Right atrium auricular region (tissue), 2 donors: Measurements from ENCODE around the gene SLC43A1. TPM values are rescaled to one million over a fixed set of nuclear protein-coding genes. Genes with fewer than 3 reads are reported as not detected.
"Not testable (repeated sequence)": the region's sequence is repeated elsewhere in the genome, so short reads cannot be mapped to it uniquely, and the experiment has no call there.

Experiments
- DNase-seq: peaks from one replicate; pipeline ENCODE4 v3.0.0-alpha.2; 2019; ENCODE audit warnings: low spot score
- H3K27ac ChIP-seq, 2 donors: fragments of 200-600 bp; sonication (generic); 1 replicate in 1 of 2; 2 replicates in 1 of 2; pipeline ENCODE4 v1.5.1; 2016 to 2019
- H3K27me3 ChIP-seq, 2 donors: fragments of 200-600 bp; sonication (generic); one replicate each; pipeline versions ENCODE4 v1.5.1 to v1.6.0; 2017 to 2019
- H3K36me3 ChIP-seq: fragments of 200-600 bp; sonication (generic); one replicate; pipeline ENCODE4 v1.5.1; 2016
- H3K4me1 ChIP-seq, 2 donors: fragments of 200-600 bp; sonication (generic); one replicate each; pipeline versions ENCODE4 v1.5.1 to v1.6.0; 2017 to 2019
- H3K4me3 ChIP-seq, 2 donors: fragments of 200-600 bp; sonication (generic); 1 replicate in 1 of 2; 2 replicates in 1 of 2; pipeline ENCODE4 v1.5.1; 2017 to 2019; ENCODE audit warnings: mild to moderate bottlenecking in 1 of 2, moderate library complexity in 1 of 2
- H3K9me3 ChIP-seq, 2 donors: fragments of 200-600 bp; sonication (generic); one replicate each; pipeline ENCODE4 v1.5.1; 2019
- total RNA-seq, 2 donors: library from RNA; depleted of rRNA; stranded (reverse); fragments of >200 nt; gene quantifications; one replicate each; pipeline ENCODE4 v1.1.0, GENCODE V29; 2016
- TF ChIP-seq, protein P1 (sequence below), 2 donors: fragments of 200-600 bp; sonication (generic); IDR thresholded peaks; one replicate each; pipeline ENCODE4 v1.5.1; 2019; ENCODE audit warnings: antibody characterized with exemption in 2 of 2

Gene SLC43A1
- total RNA-seq, 2 donors from 2014 or later: 5.0 to 10.4 TPM

DNA sequence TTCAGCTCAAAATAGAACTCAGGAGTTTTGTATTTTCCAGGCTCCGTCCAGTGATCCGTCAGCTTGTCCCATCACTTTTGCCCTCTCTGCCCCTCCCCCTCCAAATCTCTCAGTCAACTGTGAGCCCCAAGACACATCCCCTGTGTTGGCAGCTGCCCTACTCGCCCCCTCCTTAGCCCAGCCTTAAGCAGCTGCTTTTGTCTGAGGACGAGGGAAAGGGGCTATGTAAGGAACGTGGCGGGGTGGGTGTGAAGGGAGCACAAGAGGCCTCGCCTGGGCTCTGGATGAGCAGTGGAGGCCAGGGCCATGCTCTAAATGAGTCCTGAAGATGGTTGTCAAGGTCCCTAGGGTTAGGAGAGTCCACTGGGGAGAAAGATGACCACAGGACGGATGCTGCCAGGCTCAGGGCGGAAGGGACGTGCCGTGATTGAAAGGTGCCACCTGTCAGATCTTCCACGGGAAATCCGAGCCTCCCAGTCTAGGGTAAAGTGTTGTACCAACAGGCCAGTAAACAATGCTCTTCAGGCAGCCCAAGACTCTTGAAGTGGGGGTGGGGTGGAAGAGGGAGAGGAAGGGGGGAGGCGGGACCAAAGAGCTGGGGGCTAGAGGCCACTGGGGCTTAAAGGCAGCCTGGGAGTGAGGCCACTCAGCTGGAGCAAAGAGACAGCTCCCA is 21.6 kb upstream of the SLC43A1 start, which contains the start of gene SMTNL1:
Gene SMTNL1 (plus strand): TSS at position 649 of the 673 bp plus-strand sequence. CDS start 5,048 bp downstream, outside the sequence.
- Histone ChIP-seq H3K27ac (no peak within 1 kb of the TSS), H3K27me3 (no peaks in the 10 kb centered on the region), H3K4me1 (no peaks in the 10 kb centered on the region), H3K36me3 (no peaks in the 10 kb centered on the region), H3K9me3 (no peaks in the 10 kb centered on the region), H3K4me3 (no peak within 1 kb of the TSS)
- DNase-seq: no peak
- TF ChIP-seq, protein P1, sequence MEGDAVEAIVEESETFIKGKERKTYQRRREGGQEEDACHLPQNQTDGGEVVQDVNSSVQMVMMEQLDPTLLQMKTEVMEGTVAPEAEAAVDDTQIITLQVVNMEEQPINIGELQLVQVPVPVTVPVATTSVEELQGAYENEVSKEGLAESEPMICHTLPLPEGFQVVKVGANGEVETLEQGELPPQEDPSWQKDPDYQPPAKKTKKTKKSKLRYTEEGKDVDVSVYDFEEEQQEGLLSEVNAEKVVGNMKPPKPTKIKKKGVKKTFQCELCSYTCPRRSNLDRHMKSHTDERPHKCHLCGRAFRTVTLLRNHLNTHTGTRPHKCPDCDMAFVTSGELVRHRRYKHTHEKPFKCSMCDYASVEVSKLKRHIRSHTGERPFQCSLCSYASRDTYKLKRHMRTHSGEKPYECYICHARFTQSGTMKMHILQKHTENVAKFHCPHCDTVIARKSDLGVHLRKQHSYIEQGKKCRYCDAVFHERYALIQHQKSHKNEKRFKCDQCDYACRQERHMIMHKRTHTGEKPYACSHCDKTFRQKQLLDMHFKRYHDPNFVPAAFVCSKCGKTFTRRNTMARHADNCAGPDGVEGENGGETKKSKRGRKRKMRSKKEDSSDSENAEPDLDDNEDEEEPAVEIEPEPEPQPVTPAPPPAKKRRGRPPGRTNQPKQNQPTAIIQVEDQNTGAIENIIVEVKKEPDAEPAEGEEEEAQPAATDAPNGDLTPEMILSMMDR (IDR thresholded peaks at IDR 0.05): no peak

DNA sequence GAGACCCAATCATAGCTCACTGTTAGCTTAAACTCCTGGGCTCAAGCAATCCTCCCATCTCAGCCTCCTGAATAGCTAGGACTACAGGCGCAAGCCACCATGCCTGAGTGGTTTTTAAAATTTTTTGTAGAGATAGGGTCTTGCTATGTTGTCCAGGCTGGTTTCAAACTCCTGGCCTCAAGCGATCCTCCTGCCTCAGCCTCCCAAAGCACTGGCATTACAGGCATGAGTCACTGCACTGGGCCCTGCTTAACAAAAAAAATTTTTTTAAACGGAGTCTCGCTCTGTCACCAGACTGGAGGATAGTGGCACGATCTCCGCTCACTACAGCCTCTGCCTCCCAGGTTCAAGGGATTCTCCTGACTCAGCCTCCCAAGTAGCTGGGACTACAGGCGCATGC is 18.9 kb upstream of the SLC43A1 start:
- not testable (repeated sequence) for H3K27ac ChIP-seq, H3K36me3 ChIP-seq, H3K4me1 ChIP-seq, H3K9me3 ChIP-seq, DNase-seq, H3K4me3 ChIP-seq, H3K27me3 ChIP-seq

DNA sequence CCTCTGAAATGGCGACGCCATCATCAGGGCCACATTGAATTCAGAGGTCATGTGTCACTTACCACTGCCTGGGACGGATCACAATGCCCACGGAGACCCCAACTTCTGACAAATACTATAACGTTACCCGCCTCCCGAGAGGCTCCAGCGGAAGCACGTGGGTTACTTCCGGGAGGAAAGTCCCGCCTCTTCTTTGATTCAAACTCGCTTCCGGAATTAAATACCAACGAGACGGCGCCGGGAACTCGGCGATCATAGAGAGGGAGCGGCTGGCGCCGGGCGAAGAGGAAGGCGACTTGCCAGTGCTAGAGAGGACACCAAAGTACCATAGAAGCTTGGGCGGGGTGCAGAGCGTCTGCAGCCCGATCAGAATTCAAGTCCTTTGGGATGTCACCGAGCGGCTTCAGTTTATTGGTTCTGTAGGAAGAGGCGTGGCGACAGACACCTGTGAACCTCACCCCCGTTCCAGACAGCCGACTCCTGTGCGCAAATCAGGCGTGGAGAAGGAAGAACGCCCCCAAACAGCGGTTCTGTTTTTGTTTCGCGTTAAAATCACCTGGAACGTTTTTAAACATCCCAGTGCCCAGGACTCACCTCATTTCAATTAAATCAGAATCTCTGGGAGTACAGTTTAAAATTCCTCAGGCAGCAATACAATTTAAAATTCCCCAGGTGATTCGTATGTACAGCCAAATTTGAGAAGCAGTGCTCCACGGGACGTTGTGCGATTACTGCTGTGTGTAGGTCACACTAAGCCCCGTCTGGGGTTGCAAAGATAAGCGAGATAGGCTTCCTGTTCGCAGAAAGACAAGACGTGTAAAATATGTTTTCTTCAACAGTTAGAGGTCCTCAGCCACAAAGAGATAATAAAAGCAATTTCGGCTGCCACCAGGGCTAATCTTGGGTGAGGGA is 15.3 kb upstream of the SLC43A1 start, which contains the start of gene TIMM10:
Gene TIMM10 (minus strand): TSS at position 159 of the 912 bp plus-strand sequence. CDS start 565 bp downstream, outside the sequence.
- TF ChIP-seq, protein P1 (IDR thresholded peaks at IDR 0.05): peak in 1 of 2 donors; percentile 21
- Histone ChIP-seq H3K36me3 (peaks cover 11% of the 10 kb centered on the region), H3K9me3 (no peaks in the 10 kb centered on the region), H3K27me3 (no peaks in the 10 kb centered on the region), H3K27ac (peak within 1 kb of the TSS; percentile 55 to 73), H3K4me1 (peaks cover 0 to 13% of the 10 kb centered on the region in 2 donors), H3K4me3 (peak within 1 kb of the TSS; percentile 74 to 75)
- DNase-seq: peak; percentile 98

DNA sequence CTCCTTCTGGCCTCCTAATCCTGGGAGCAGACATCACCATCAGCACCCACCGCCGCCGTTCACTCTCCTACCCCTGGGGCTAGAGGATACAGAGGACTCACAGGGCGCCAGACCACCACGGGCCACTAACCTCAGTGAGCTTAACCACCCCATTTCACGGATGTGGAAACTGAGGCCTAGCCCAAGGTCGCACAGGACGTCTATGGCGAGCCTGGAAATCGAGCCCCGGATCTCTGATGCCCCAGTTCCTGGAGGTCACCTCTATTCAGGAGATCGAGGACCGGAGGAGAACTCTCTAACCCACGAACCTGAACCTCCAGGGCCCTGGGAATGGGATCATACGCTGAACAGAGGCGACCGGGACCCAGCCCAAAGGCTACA is 14.7 kb upstream of the SLC43A1 start:
- peaks cover 11% of the 10 kb centered on the region for H3K36me3 ChIP-seq
- H3K9me3 ChIP-seq: no peaks in the 10 kb centered on the region
- peaks cover 0 to 13% of the 10 kb centered on the region in 2 donors for H3K4me1 ChIP-seq
- peak overlapping the region; percentile 55 to 73 for H3K27ac ChIP-seq
- H3K4me3 ChIP-seq: peak overlapping the region; percentile 74 to 75
- TF ChIP-seq, protein P1 (IDR thresholded peaks at IDR 0.05): no peak
- H3K27me3 ChIP-seq: no peaks in the 10 kb centered on the region
- no peak for DNase-seq

DNA sequence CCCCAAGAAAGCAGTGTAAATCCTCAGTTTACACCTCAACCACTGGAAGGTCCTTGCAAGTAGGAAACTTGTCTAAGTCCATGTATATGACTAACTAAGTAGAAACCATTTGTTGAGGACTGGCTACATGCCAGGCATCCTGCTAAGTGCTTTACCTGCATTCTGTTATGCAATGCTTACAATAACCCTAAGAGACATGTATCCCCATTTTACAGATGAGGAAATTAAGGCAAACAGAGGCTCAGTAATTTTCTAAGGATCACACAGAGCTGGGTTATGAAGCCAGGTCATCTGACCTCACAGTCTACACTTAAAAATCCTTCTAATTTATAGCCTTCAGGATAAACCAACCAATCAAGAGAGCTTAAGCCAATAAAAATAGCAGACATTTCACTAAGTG is 13.5 kb upstream of the SLC43A1 start:
- DNase-seq: no peak
- no peaks in the 10 kb centered on the region for H3K9me3 ChIP-seq
- peaks cover 0 to 13% of the 10 kb centered on the region in 2 donors for H3K4me1 ChIP-seq
- H3K4me3 ChIP-seq: no peak overlapping the region
- H3K36me3 ChIP-seq: peaks cover 11% of the 10 kb centered on the region
- TF ChIP-seq, protein P1 (IDR thresholded peaks at IDR 0.05): no peak
- H3K27ac ChIP-seq: no peak overlapping the region
- no peaks in the 10 kb centered on the region for H3K27me3 ChIP-seq

DNA sequence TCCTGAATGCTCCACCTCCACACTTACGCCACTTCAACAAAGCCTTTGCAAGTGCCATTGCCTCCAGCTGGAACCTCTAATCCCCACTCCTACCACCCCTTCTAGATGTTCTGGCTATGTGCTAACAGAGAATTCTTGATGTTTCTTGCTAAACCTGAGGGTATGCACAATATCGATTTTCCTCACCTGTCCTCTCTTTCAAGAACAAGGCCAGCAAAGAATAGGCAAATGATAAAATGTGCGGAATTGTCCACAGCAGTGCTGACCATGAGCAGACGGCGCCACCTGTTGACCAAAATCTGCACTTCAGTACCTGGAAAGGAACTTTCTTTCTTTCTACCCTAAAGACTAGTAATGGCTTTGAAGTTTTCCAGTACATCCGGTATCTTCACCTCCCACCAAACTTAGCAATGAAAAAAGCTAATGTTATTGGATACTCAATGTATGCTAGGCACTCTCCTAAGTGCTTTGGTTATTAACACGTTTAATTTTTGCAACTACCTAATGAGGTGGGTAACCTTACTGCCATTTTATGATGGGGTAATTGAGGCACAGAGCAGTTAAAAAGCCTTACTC is 11.6 kb upstream of the SLC43A1 start:
- H3K4me1 ChIP-seq: peaks cover 0 to 13% of the 10 kb centered on the region in 2 donors
- H3K4me3 ChIP-seq: no peak overlapping the region
- H3K27ac ChIP-seq: no peak overlapping the region
- peaks cover 11% of the 10 kb centered on the region for H3K36me3 ChIP-seq
- H3K9me3 ChIP-seq: no peaks in the 10 kb centered on the region
- peak; percentile 77 for DNase-seq
- no peaks in the 10 kb centered on the region for H3K27me3 ChIP-seq
- TF ChIP-seq, protein P1 (IDR thresholded peaks at IDR 0.05): peak; percentile 85 to 94
